GM12864 (cell line): ENCODE results near the gene LSM8.

Source experiments
- DNase-seq: peaks from one replicate; pipeline ENCODE4 v3.0.0-alpha.2; 2011; ENCODE audit warnings: low read depth
- H3K4me3 ChIP-seq: 2 replicates; pipeline ENCODE4 v1.5.1; 2011; ENCODE audit warnings: mild to moderate bottlenecking, low read depth, low read length, control low read depth
- TF ChIP-seq, protein P1 (sequence below): IDR thresholded peaks from 2 replicates; pipeline ENCODE4 v1.5.1; 2011; ENCODE audit warnings: low read depth, mild to moderate bottlenecking, moderate library complexity, low read length, control low read depth, inconsistent platforms; ENCODE audit errors: missing control alignments

Gene LSM8

DNA sequence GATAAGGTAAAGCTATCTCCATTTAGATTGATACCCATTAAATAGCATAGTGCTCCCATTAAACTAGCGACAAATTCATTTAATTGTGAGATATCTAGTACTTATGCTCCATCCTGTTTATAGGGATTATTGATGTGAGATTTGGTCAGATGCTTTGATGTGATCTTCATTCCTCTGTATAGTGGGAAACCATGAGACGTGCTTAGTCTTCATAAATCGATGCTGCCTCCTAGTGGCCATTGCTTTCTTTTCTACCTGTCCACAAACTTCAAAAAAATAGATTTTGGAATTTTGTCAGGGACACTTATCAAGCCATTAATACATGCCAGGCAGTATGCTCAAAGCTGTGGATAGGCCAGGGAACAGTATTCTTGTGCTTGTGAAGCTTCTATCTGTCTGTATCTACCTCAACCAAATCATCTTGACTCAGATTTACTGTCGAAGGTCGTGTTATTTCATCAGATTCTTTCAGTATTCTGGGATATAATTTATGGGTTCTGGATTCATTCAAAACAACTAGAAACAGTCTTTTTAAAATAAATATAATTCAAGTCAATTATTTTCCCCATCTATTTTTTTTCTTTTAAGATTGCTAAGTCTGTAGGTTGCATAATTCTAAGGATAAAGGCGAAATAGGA lies 12.0 kb downstream of the LSM8 start:
- TF ChIP-seq, protein P1, sequence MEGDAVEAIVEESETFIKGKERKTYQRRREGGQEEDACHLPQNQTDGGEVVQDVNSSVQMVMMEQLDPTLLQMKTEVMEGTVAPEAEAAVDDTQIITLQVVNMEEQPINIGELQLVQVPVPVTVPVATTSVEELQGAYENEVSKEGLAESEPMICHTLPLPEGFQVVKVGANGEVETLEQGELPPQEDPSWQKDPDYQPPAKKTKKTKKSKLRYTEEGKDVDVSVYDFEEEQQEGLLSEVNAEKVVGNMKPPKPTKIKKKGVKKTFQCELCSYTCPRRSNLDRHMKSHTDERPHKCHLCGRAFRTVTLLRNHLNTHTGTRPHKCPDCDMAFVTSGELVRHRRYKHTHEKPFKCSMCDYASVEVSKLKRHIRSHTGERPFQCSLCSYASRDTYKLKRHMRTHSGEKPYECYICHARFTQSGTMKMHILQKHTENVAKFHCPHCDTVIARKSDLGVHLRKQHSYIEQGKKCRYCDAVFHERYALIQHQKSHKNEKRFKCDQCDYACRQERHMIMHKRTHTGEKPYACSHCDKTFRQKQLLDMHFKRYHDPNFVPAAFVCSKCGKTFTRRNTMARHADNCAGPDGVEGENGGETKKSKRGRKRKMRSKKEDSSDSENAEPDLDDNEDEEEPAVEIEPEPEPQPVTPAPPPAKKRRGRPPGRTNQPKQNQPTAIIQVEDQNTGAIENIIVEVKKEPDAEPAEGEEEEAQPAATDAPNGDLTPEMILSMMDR: peak; percentile 74
- H3K4me3 ChIP-seq: no peak overlapping the region
- DNase-seq: peak; percentile 22

DNA sequence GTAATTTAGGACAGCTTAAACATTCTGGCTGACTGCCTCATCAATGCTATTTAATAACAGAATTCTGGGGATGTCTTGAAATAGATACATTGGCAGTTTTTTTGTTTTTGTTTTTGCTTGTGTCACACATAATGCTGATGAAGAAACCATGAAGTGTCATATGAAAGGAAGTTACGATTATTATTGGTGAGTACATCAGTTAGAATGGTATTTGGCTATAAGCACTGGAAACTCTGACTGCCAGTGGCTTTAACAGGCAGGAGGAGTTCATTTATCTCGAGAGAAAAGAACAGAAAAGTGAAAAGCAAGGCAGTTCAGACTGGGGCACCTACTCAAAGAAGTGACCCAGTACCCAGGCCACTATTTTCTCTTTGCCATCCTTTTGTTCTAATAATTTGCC lies 18.1 kb downstream of the LSM8 start:
- DNase-seq: no peak
- H3K4me3 ChIP-seq: no peak overlapping the region
- TF ChIP-seq, protein P1: no peak

- peak; percentile 59 for DNase-seq
- TF ChIP-seq, protein P1: no peak
- peak overlapping the region; percentile 54 for H3K4me3 ChIP-seq
These were observed 30.3 kb downstream of the LSM8 start for GRCh38 chr7:118214051-118214832.

DNA sequence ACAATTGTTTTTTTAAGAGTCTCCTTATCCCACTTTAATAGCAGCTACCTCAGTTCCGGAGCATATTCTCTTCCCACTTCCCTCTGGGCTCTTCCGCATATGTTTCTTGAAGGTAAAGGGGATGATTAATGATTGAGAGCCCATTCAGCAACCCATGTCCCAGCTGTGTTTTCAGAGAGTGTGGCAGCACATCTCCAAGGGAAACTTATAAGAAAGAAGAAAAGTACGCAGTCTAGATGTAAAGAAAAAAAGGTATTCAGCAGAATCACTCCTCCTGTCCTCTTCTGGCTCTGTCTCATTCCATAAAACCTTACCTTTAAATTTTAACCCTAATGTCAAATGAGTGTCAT lies 30.8 kb downstream of the LSM8 start:
- TF ChIP-seq, protein P1: no peak
- H3K4me3 ChIP-seq: peak overlapping the region; percentile 54
- DNase-seq: no peak

DNA sequence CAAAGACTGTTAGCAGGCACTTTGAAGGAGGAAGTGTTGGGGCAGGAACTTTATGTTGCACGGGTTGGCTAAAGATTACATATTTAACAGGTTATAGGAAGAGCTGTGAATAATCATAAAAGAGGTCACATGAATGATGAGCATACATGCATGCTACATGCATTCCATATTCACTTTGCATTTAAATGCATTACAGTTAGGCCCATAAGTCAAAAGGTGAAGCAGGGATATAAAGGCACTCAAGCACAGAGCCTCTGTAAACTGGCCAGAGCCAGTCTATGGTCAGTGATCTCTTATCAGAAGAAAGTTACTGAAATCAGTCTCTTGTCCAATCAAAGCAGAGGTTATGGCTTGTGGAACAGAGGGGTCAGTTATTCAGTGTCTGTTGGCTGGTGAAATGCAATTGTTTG lies 33.3 kb downstream of the LSM8 start:
- no peak for DNase-seq
- no peak overlapping the region for H3K4me3 ChIP-seq
- TF ChIP-seq, protein P1: no peak

DNA sequence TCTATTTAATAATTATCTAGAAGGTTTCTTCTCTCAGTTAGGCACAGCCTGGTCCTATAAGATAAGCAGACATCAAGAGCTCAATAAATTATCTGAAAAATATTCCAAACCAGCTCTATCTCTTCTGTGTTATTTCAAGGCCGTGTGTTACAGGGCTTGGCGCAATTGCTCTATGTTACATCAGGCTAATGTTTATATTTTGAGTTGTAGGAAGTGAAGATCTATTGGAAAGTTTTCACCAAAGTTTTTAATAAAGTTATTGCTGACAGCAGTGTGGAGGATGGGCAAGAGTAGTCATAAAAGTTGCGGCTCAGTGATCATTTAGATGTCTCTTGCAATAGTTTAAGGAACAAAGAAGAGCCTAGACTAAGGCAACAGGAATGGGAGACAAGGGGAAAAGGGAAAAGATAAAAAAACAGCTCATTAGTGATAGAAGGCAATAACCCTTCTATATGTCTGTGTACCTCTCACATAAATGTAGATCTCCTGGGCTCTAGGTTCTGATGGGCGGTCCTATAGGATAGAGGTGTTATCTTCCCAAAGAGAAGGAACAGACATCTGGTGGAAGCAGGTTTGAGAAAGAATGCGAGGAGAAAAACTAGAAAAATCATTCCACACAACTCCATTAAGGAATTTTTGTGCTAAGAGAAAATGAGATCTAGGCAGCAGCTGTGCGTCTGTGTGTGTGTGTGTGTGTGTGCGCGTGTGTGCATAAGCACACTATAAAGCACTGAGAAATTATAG lies 34.6 kb downstream of the LSM8 start:
- TF ChIP-seq, protein P1: no peak
- H3K4me3 ChIP-seq: no peak overlapping the region
- no peak for DNase-seq

- TF ChIP-seq, protein P1: no peak
- no peak overlapping the region for H3K4me3 ChIP-seq
- no peak for DNase-seq
These were observed 35.2 kb downstream of the LSM8 start for GRCh38 chr7:118219157-118219512.
